Embryonic facial prominence (tissue), 1 donor: ENCODE results near the gene SMIM32.

Source experiments
- DNase-seq: peaks from one replicate; pipeline ENCODE4 v3.0.0-alpha.2; 2016; ENCODE audit errors: extremely low spot score

SMIM32 gene

GRCh38 chr5:136186796-136187195 is 6.2 kb downstream of the SMIM32 start:
- DNase-seq, result no peak

GRCh38 chr5:136185974-136186665 is 6.8 kb downstream of the SMIM32 start:
- DNase-seq, result no peak

GRCh38 chr5:136182618-136183017 is 10.3 kb downstream of the SMIM32 start:
- no peak for DNase-seq

GRCh38 chr5:136174021-136174659 is 18.8 kb downstream of the SMIM32 start:
- peak; percentile 39 for DNase-seq

- DNase-seq, result no peak
Measured at GRCh38 chr5:136169218-136169617, 23.7 kb downstream of the SMIM32 start.

GRCh38 chr5:136166909-136167308 is 26.1 kb downstream of the SMIM32 start:
- no peak for DNase-seq

GRCh38 chr5:136164226-136164625 is 28.7 kb downstream of the SMIM32 start:
- DNase-seq, result no peak

GRCh38 chr5:136162008-136162407 is 31.0 kb downstream of the SMIM32 start:
- no peak for DNase-seq

- DNase-seq, result no peak
Measured at GRCh38 chr5:136159457-136159856, 33.5 kb downstream of the SMIM32 start.

- no peak for DNase-seq
Measured at GRCh38 chr5:136157514-136157913, 35.4 kb downstream of the SMIM32 start.

GRCh38 chr5:136155761-136156160 is 37.2 kb downstream of the SMIM32 start:
- DNase-seq, result no peak

GRCh38 chr5:136155078-136155477 is 37.9 kb downstream of the SMIM32 start:
- DNase-seq, result no peak

- DNase-seq, result no peak
Measured at GRCh38 chr5:136153581-136154236, 39.3 kb downstream of the SMIM32 start.

- DNase-seq, result no peak
Measured at GRCh38 chr5:136149891-136150290, 43.1 kb downstream of the SMIM32 start.

- DNase-seq, result no peak
Measured at GRCh38 chr5:136147632-136148031, 45.3 kb downstream of the SMIM32 start.

GRCh38 chr5:136146201-136146600 is 46.8 kb downstream of the SMIM32 start:
- DNase-seq, result no peak

GRCh38 chr5:136145030-136145429 is 47.9 kb downstream of the SMIM32 start:
- DNase-seq, result no peak

- DNase-seq, result no peak
Measured at GRCh38 chr5:136143763-136144162, 49.2 kb downstream of the SMIM32 start.

GRCh38 chr5:136143312-136143711 is 49.6 kb downstream of the SMIM32 start:
- no peak for DNase-seq

- no peak for DNase-seq
Measured at GRCh38 chr5:136141561-136141960, 51.4 kb downstream of the SMIM32 start.
